ENCODE results near the gene SEL1L3. TPM values are rescaled to one million over a fixed set of nuclear protein-coding genes. Genes with fewer than 3 reads are reported as not detected.

Gene SEL1L3
- total and polyA plus RNA-seq, 2 of the 13 experiments (the other 11 are each of a cell fraction or from before 2014, with no cell fraction given): 0.28 to 1.1 TPM

- TF ChIP-seq ZBTB10 (CRISPR knock-in tag; IDR thresholded peaks at IDR 0.05; ENCODE audit: borderline replicate concordance): no peak
- TF ChIP-seq HOXA5 (CRISPR knock-in tag; IDR thresholded peaks at IDR 0.05): no peak
Observed at GRCh38 chr4:25821899-25822298, 40.9 kb downstream of the SEL1L3 start (continued).

- in situ Hi-C loops (cut with HindIII; ENCODE audit: extremely low pct_ligation_motif_present, low pct_unique_long_range_greater_than_20kb): no loop called here
- POLR2A ChIA-PET: no interaction called here
- no peak overlapping the region for H3K27ac ChIP-seq (ENCODE audit: extremely low read length, insufficient read depth, low read length)
- TF ChIP-seq ZNF720 (CRISPR knock-in tag; IDR thresholded peaks at IDR 0.05) (no peak), NRL (CRISPR knock-in tag; IDR thresholded peaks at IDR 0.05; ENCODE audit: borderline replicate concordance) (no peak), GRHL1 (CRISPR knock-in tag; conservative IDR thresholded peaks at IDR 0.05) (no peak), ZBTB44 (CRISPR knock-in tag; IDR thresholded peaks at IDR 0.05) (no peak), ZNF883 (CRISPR knock-in tag; IDR thresholded peaks at IDR 0.05; ENCODE audit: not compliant biosample characterization) (no peak), PLRG1 (conservative IDR thresholded peaks at IDR 0.05) (no peak), ARNTL (CRISPR knock-in tag; IDR thresholded peaks at IDR 0.05) (no peak), MBD4 (IDR thresholded peaks at IDR 0.05; ENCODE audit: borderline replicate concordance, low read length) (no peak), RFXAP (CRISPR knock-in tag; IDR thresholded peaks at IDR 0.05; ENCODE audit: borderline replicate concordance) (no peak), NFRKB (IDR thresholded peaks at IDR 0.05) (no peak), PRDM10 (CRISPR knock-in tag; IDR thresholded peaks at IDR 0.05; ENCODE audit: low read depth) (no peak)
- H2AFZ ChIP-seq (ENCODE audit: low read length): no peak overlapping the region
- H3K36me3 ChIP-seq (replicated peaks in 1 of 2; ENCODE audit: control insufficient read depth in 1 of 2, insufficient read depth in 2 of 2, low read length in 2 of 2): no peaks in the 10 kb centered on the region
- H3K4me3 ChIP-seq (replicated peaks in 1 of 3; ENCODE audit: insufficient read depth in 1 of 3, low read depth in 2 of 3, low read length in 3 of 3): no peak overlapping the region
- no peak overlapping the region for H3K4me2 ChIP-seq (ENCODE audit: low read depth, low read length)
- no peaks in the 10 kb centered on the region for H3K4me1 ChIP-seq (ENCODE audit: insufficient read depth, low read length)
- H3K9ac ChIP-seq (ENCODE audit: insufficient read depth, low read depth, low read length): no peak overlapping the region
- no peaks in the 10 kb centered on the region for H3K79me2 ChIP-seq (ENCODE audit: insufficient read depth, low read length)
- H4K20me1 ChIP-seq (ENCODE audit: insufficient read depth, low read length): no peaks in the 10 kb centered on the region
- no peak for DNase-seq (ENCODE audit: low spot score)
- WGBS (ENCODE audit: low lambda C conversion rate): 78% methylated on average over 3 of the region's 7 CpGs
- no peaks in the 10 kb centered on the region for H3K9me3 ChIP-seq (ENCODE audit: low read length)
- H3K27me3 ChIP-seq (ENCODE audit: control insufficient read depth in 1 of 2, insufficient read depth in 2 of 2, low read length in 2 of 2): no peaks in the 10 kb centered on the region
- FAIRE-seq: no peak
- intact Hi-C loops (cut with micrococcal nuclease; ENCODE audit: unreplicated experiment): no loop called here
- BruUV-seq (replicated peaks): no TSS peak
- no peak for ATAC-seq
- CTCF ChIA-PET (ENCODE audit: low intra/inter-chr PET ratio, low total read pairs): no interaction called here
Observed at GRCh38 chr4:25821267-25821666, 41.5 kb downstream of the SEL1L3 start.

Measured in HepG2 (cell line).